Hepatocyte (in vitro differentiated cells): ENCODE results near the gene TUBGCP2. TPM values are rescaled to one million over a fixed set of nuclear protein-coding genes. Genes with fewer than 3 reads are reported as not detected.

Source experiments
- DNase-seq: peaks from one replicate; pipeline ENCODE4 v3.0.0-alpha.2; 2016; ENCODE audit warnings: low spot score
- H2AFZ ChIP-seq: fragments of 200-600 bp; sonication (generic); 2 replicates; pipeline ENCODE4 v1.6.0; 2016; ENCODE audit warnings: antibody characterized with exemption, mild to moderate bottlenecking
- H3K27ac ChIP-seq: fragments of 200-600 bp; sonication (generic); 2 replicates; pipeline ENCODE4 v1.5.1; 2016; ENCODE audit warnings: mild to moderate bottlenecking
- H3K27me3 ChIP-seq: fragments of 200-600 bp; sonication (generic); 2 replicates; pipeline ENCODE4 v1.6.1; 2016
- H3K36me3 ChIP-seq: fragments of 200-600 bp; sonication (generic); replicated peaks from 2 replicates; pipeline ENCODE4 v1.5.1; 2016; ENCODE audit warnings: low read depth; ENCODE audit not compliant: insufficient read depth
- H3K4me1 ChIP-seq: fragments of 200-600 bp; sonication (generic); 2 replicates; pipeline ENCODE4 v1.5.1; 2016; ENCODE audit warnings: mild to moderate bottlenecking, moderate library complexity; ENCODE audit not compliant: insufficient read depth
- H3K4me2 ChIP-seq: fragments of 200-600 bp; sonication (generic); 2 replicates; pipeline ENCODE4 v1.6.0; 2016
- H3K4me3 ChIP-seq: fragments of 200-600 bp; sonication (generic); 2 replicates; pipeline ENCODE4 v1.5.1; 2016; ENCODE audit warnings: mild to moderate bottlenecking
- H3K79me2 ChIP-seq: fragments of 200-600 bp; sonication (generic); 2 replicates; pipeline ENCODE4 v1.6.0; 2017; ENCODE audit warnings: mild to moderate bottlenecking
- H3K9me2 ChIP-seq: fragments of 200-600 bp; sonication (generic); replicated peaks from 2 replicates; pipeline ENCODE4 v1.6.0; 2017; ENCODE audit warnings: mild to moderate bottlenecking; ENCODE audit not compliant: insufficient read depth
- H3K9me3 ChIP-seq: fragments of 200-600 bp; sonication (generic); 2 replicates; pipeline ENCODE4 v1.5.1; 2016; ENCODE audit warnings: low read depth, mild to moderate bottlenecking
- H4K20me1 ChIP-seq: fragments of 200-600 bp; sonication (generic); 2 replicates; pipeline ENCODE4 v1.6.0; 2016; ENCODE audit warnings: mild to moderate bottlenecking; ENCODE audit not compliant: insufficient read depth, poor library complexity, severe bottlenecking
- EZH2 ChIP-seq: fragments of 200-600 bp; sonication (generic); IDR thresholded peaks from 2 replicates; pipeline ENCODE4 v1.6.1; 2016; ENCODE audit warnings: antibody characterized with exemption, mild to moderate bottlenecking, borderline replicate concordance
- EZH2phosphoT487 ChIP-seq: fragments of 200-600 bp; sonication (generic); IDR thresholded peaks from one replicate; pipeline ENCODE4 v1.6.1; 2018; ENCODE audit warnings: antibody characterized with exemption, mild to moderate bottlenecking, low read depth, moderate library complexity; ENCODE audit not compliant: unreplicated experiment, severe bottlenecking
- WGBS: methylation state at CpG from one replicate; pipeline ENCODE4 v1.1.6; 2016; ENCODE audit warnings: low lambda C conversion rate; ENCODE audit errors: missing lambda C conversion rate; 5-methylcytosine and 5-hydroxymethylcytosine counted together
- polyA plus RNA-seq: library from polyadenylated mRNA; unstranded; fragments of >200 nt; fragmentation: Nextera tagmentation; extraction: Ambion mirVana; gene quantifications from 2 replicates; pipeline ENCODE4 v1.2.1, GENCODE V29; 2016
- total RNA-seq: library from RNA; depleted of rRNA; stranded (reverse); fragments of >200 nt; gene quantifications from 2 replicates; pipeline ENCODE4 v1.2.3, GENCODE V29; 2014
- TF ChIP-seq, protein P1 (sequence below): fragments of 200-600 bp; sonication (generic); IDR thresholded peaks from 2 replicates; pipeline ENCODE4 v1.5.1; 2016; ENCODE audit warnings: antibody characterized with exemption, mild to moderate bottlenecking; ENCODE audit not compliant: poor library complexity

TUBGCP2 gene
- total and polyA plus RNA-seq, 2 experiments from 2014 or later: 44.8 to 51.5 TPM

DNA sequence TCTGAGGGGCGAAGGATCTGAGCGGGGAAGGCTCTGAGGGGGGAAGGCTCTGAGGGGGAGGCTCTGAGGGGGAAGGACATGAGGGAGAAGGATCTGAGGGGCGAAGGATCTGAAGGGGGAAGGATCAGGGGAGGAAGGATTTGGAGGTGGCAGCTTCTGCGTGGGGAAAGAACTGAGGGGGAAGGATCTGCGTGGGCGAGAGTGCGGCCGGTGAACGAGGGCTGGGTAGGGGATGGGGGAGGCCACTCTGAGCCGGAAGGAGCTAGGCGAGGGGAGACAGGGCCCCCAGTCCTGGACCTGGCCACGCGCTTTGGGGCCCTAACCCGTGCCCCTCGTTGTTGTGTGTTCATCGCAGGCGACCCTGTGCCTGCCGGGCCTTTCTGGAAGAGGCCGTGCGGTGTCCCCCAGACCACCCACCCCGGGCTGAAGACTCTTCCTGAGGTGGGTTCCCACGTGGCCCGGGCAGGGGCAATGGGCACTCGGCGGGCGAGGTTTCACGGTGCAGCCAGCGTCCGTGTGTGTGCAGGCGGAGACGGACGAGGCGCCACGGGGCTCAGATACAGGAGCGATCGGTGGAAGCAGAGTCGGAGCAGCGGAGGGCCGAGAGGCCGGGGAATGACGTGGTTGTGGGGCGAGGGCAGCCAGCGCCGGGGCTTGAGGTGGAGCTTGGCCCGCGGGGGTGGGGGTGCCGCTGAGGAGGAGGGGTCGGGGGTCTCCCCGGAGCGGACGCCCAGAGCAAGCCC is 26.0 kb upstream of the TUBGCP2 start:
- H3K9me2 ChIP-seq: no peaks in the 10 kb centered on the region
- peaks cover 14% of the 10 kb centered on the region for H3K4me1 ChIP-seq
- H4K20me1 ChIP-seq: no peaks in the 10 kb centered on the region
- peaks cover 53% of the 10 kb centered on the region for H3K27me3 ChIP-seq
- H3K79me2 ChIP-seq: no peaks in the 10 kb centered on the region
- peak overlapping the region; percentile 63 for H3K4me3 ChIP-seq
- no peak for TF ChIP-seq EZH2
- TF ChIP-seq, protein P1, sequence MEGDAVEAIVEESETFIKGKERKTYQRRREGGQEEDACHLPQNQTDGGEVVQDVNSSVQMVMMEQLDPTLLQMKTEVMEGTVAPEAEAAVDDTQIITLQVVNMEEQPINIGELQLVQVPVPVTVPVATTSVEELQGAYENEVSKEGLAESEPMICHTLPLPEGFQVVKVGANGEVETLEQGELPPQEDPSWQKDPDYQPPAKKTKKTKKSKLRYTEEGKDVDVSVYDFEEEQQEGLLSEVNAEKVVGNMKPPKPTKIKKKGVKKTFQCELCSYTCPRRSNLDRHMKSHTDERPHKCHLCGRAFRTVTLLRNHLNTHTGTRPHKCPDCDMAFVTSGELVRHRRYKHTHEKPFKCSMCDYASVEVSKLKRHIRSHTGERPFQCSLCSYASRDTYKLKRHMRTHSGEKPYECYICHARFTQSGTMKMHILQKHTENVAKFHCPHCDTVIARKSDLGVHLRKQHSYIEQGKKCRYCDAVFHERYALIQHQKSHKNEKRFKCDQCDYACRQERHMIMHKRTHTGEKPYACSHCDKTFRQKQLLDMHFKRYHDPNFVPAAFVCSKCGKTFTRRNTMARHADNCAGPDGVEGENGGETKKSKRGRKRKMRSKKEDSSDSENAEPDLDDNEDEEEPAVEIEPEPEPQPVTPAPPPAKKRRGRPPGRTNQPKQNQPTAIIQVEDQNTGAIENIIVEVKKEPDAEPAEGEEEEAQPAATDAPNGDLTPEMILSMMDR: no peak
- TF ChIP-seq EZH2phosphoT487: no peak
- peak overlapping the region; percentile 91 for H3K4me2 ChIP-seq
- peak overlapping the region; percentile 57 for H2AFZ ChIP-seq
- H3K27ac ChIP-seq: no peak overlapping the region
- no peaks in the 10 kb centered on the region for H3K36me3 ChIP-seq
- no peak for DNase-seq
- H3K9me3 ChIP-seq: no peaks in the 10 kb centered on the region
- WGBS: 33% methylated on average over 32 of the region's 51 CpGs

DNA sequence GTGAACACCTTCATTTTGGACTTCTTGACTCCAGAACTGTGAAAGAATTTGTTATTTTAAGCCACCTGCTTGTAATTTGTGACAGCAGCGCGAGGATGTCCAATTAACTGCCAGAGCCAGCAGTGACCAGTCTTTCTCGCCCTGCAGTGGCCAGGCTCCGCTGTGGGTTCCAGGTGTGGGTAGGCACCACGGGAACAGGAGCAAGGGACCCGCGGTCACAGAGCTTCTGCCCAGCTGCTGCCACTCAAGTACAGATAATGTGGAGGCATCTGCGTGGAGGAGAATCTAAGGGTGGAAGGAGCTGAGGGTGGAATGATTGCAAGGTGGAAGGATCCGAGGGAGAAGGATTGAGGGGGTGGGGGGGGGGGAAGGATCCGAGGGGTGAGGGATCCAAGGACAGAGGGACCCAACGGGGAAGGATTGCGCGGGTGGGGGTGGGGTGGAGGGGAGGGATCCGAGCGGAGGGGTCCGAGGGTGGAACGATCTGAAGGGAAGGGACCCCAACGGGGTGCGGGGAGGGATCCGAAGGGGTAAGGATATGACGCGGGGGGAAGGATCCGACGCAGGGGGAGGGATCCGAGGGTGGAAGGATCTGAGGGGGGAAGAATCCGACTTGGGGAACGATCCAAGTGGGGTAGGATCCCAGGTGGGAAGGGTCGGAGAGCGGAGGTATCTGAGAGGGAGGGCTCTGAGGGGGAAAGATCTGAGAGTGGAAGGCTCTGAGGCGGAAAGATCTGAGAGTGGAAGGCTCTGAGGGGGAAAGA is 24.4 kb upstream of the TUBGCP2 start:
- TF ChIP-seq, protein P1: no peak
- TF ChIP-seq EZH2phosphoT487: no peak
- TF ChIP-seq EZH2: no peak
- H3K79me2 ChIP-seq: no peaks in the 10 kb centered on the region
- H3K27ac ChIP-seq: no peak overlapping the region
- H2AFZ ChIP-seq: no peak overlapping the region
- H3K4me1 ChIP-seq: peaks cover 14% of the 10 kb centered on the region
- no peaks in the 10 kb centered on the region for H3K9me3 ChIP-seq
- H3K4me2 ChIP-seq: no peak overlapping the region
- H3K9me2 ChIP-seq: no peaks in the 10 kb centered on the region
- no peak overlapping the region for H3K4me3 ChIP-seq
- no peak for DNase-seq
- no peaks in the 10 kb centered on the region for H3K36me3 ChIP-seq
- peaks cover 64% of the 10 kb centered on the region for H3K27me3 ChIP-seq
- WGBS: 88% methylated on average over 8 of the region's 30 CpGs
- no peaks in the 10 kb centered on the region for H4K20me1 ChIP-seq

DNA sequence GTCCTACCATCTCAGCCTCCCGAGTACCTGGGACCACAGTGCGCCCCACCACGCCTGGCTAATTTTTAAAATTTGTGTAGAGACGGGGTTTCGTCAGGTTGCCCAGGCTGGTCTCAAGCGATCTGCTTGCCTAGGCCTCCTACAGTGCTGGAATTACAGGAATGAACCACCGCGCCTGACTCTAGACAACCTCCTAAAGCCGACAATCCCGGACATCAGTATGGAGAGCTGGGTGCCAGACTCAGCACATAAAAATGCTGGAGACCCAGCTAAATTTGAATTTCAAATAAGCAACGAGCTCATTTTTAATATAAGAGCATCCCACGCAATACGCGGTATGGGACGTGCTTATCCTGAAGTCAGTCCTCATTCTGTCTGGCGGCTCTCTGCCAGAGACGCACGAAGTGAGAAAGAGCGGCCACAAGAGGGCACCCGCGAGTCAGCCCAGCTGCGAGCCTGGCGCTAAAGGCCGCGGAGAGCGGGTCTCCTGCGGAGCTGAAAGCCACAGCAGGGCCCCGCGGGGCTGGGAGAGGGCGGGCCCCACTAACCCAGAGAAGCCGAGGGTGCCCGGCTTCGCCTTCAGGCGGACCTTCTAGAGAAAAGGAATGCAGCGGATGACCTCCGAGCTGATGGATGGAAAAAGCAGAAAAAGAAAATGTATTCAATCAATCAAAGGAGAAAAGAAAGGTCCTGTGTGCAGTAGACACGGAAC is 21.0 kb upstream of the TUBGCP2 start:
- no peak overlapping the region for H3K4me3 ChIP-seq
- WGBS: 11% methylated on average over 36 of the region's 37 CpGs

More for the DNA sequence above, 21.0 kb upstream of the TUBGCP2 start:
- H3K27ac ChIP-seq: no peak overlapping the region
- H3K9me3 ChIP-seq: no peaks in the 10 kb centered on the region
- H3K9me2 ChIP-seq: no peaks in the 10 kb centered on the region
- peaks cover 3% of the 10 kb centered on the region for H3K4me1 ChIP-seq
- H4K20me1 ChIP-seq: no peaks in the 10 kb centered on the region
- DNase-seq: peak; percentile 94
- H3K79me2 ChIP-seq: no peaks in the 10 kb centered on the region
- H3K4me2 ChIP-seq: peak overlapping the region; percentile 76
- H3K27me3 ChIP-seq: peaks cover 55% of the 10 kb centered on the region
- TF ChIP-seq EZH2: no peak
- TF ChIP-seq EZH2phosphoT487: no peak
- TF ChIP-seq, protein P1: peak; percentile 98
- no peaks in the 10 kb centered on the region for H3K36me3 ChIP-seq
- peak overlapping the region; percentile 69 for H2AFZ ChIP-seq
